Measurements from ENCODE around the gene MCOLN1. TPM values are rescaled to one million over a fixed set of nuclear protein-coding genes. Genes with fewer than 3 reads are reported as not detected.

The MCOLN1 gene
- total RNA-seq, 4 donors from 2014 or later, result 5.6 to 24.7 (median 8.0) TPM

- Histone ChIP-seq H3K36me3 (no peaks in the 10 kb centered on the region), H3K27ac (peak overlapping the region; percentile 84 to 94), H3K27me3 (no peaks in the 10 kb centered on the region), H3K9me3 (no peaks in the 10 kb centered on the region), H3K4me3 (peak overlapping the region; percentile 66 to 70), H3K4me1 (no peaks in the 10 kb centered on the region)
- TF ChIP-seq CTCF (IDR thresholded peaks at IDR 0.05), result no peak
- TF ChIP-seq POLR2A (IDR thresholded peaks at IDR 0.05), result no peak
- DNase-seq, result no peak
- intact Hi-C loops (cut with DNase I; ENCODE audit: low total_unique reads), result no loop called here
Observed at GRCh38 chr19:7516333-7516732, 6.1 kb upstream of the MCOLN1 start.

- no peaks in the 10 kb centered on the region for H3K9me3 ChIP-seq
- H3K4me3 ChIP-seq, result peak overlapping the region; percentile 66 to 70
- intact Hi-C loops (cut with DNase I; ENCODE audit: low total_unique reads), result no loop called here
- TF ChIP-seq POLR2A (IDR thresholded peaks at IDR 0.05) (no peak), CTCF (IDR thresholded peaks at IDR 0.05) (no peak)
- H3K36me3 ChIP-seq, result no peaks in the 10 kb centered on the region
- DNase-seq, result no peak
- peak overlapping the region; percentile 84 to 94 for H3K27ac ChIP-seq
- H3K4me1 ChIP-seq, result no peaks in the 10 kb centered on the region
- no peaks in the 10 kb centered on the region for H3K27me3 ChIP-seq
Observed at GRCh38 chr19:7516878-7517277, 5.5 kb upstream of the MCOLN1 start.

- peaks cover 0 to 8% of the 10 kb centered on the region in 2 donors for H3K4me1 ChIP-seq
- no peak overlapping the region for H3K27ac ChIP-seq
- DNase-seq, result no peak
- intact Hi-C loops (cut with DNase I; ENCODE audit: low total_unique reads), result no loop called here
- no peaks in the 10 kb centered on the region for H3K27me3 ChIP-seq
- H3K36me3 ChIP-seq, result no peaks in the 10 kb centered on the region
- no peak overlapping the region for H3K4me3 ChIP-seq
- TF ChIP-seq CTCF (IDR thresholded peaks at IDR 0.05), result no peak
- no peak for TF ChIP-seq POLR2A (IDR thresholded peaks at IDR 0.05)
- H3K9me3 ChIP-seq, result no peaks in the 10 kb centered on the region
Observed at GRCh38 chr19:7519361-7520130, 2.9 kb upstream of the MCOLN1 start.

GRCh38 chr19:7520131-7521051 lies 2.0 kb upstream of the MCOLN1 start:
- no peak for DNase-seq
- intact Hi-C loops (cut with DNase I; ENCODE audit: low total_unique reads), result no loop called here
- Histone ChIP-seq H3K36me3 (no peaks in the 10 kb centered on the region), H3K27ac (no peak overlapping the region), H3K4me1 (peaks cover 0 to 8% of the 10 kb centered on the region in 2 donors), H3K27me3 (no peaks in the 10 kb centered on the region), H3K9me3 (no peaks in the 10 kb centered on the region), H3K4me3 (no peak overlapping the region)
- TF ChIP-seq POLR2A (IDR thresholded peaks at IDR 0.05), result no peak
- TF ChIP-seq CTCF (IDR thresholded peaks at IDR 0.05), result no peak
